ENCODE measurements around the gene NPC1. TPM values are rescaled to one million over a fixed set of nuclear protein-coding genes. Genes with fewer than 3 reads are reported as not detected.
A peak's percentile ranks its signal among the peaks of the same experiment; 100 is the strongest.

NPC1 gene
- total RNA-seq, 1 experiment from 2014 or later: 38.3 TPM

DNA sequence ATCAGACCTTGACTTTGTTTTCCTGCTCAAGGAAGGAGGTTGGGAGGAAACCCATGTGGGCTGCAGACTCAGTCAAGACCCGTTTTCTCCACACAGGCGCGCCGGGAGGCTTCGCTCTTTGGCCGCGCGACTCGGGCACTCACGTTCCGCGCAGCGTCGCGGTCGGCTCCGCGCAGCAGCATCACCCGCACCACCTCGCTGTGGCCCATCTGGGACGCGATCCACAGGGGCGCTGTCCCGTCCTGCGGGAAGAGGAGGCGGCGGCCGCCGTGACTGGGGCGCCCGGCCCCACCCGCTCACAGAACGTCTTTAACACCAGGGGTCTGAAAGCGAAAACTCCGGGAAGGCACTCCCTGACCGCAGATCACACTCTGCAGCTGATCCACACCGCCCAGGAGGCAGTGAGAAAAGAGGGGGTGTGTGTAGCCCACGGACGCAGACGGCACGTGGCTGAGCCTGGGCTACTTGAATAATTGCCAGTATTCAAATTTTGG lies 33.1 kb upstream of the NPC1 start:
- CTCF ChIA-PET: interaction anchor here (0.8 to 6.4 kb wide), 9 partner anchors 9 to 423 kb away, joined by 3 to 66 read pairs (median 4); no protein-coding TSS in a partner anchor
- peaks cover 40% of the 10 kb centered on the region for H3K27me3 Mint-ChIP-seq (ENCODE audit: low read depth)
- POLR2A ChIA-PET: interaction anchor here (0.5 kb wide), 1 partner anchor 273 kb away, joined by 3 read pairs; no protein-coding TSS in a partner anchor
- peaks cover 11% of the 10 kb centered on the region for H3K4me1 Mint-ChIP-seq
- peak overlapping the region; percentile 72 for H3K4me3 Mint-ChIP-seq
- no peaks in the 10 kb centered on the region for H3K36me3 Mint-ChIP-seq
- no peaks in the 10 kb centered on the region for H3K9me3 Mint-ChIP-seq
- DNase-seq (ENCODE audit: low spot score): peak; percentile 49
- no peak overlapping the region for H3K27ac Mint-ChIP-seq
- ATAC-seq: peak; percentile 54
- no peak for TF ChIP-seq SP1 (CRISPR knock-in tag; conservative IDR thresholded peaks at IDR 0.05)
- TF ChIP-seq, protein P1, sequence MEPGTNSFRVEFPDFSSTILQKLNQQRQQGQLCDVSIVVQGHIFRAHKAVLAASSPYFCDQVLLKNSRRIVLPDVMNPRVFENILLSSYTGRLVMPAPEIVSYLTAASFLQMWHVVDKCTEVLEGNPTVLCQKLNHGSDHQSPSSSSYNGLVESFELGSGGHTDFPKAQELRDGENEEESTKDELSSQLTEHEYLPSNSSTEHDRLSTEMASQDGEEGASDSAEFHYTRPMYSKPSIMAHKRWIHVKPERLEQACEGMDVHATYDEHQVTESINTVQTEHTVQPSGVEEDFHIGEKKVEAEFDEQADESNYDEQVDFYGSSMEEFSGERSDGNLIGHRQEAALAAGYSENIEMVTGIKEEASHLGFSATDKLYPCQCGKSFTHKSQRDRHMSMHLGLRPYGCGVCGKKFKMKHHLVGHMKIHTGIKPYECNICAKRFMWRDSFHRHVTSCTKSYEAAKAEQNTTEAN (CRISPR knock-in tag; IDR thresholded peaks at IDR 0.05): 0 out of 2 replicates have a peak, but pooled peaks have one; percentile 41
- TF ChIP-seq, protein P2, sequence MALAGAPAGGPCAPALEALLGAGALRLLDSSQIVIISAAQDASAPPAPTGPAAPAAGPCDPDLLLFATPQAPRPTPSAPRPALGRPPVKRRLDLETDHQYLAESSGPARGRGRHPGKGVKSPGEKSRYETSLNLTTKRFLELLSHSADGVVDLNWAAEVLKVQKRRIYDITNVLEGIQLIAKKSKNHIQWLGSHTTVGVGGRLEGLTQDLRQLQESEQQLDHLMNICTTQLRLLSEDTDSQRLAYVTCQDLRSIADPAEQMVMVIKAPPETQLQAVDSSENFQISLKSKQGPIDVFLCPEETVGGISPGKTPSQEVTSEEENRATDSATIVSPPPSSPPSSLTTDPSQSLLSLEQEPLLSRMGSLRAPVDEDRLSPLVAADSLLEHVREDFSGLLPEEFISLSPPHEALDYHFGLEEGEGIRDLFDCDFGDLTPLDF (CRISPR knock-in tag; IDR thresholded peaks at IDR 0.05): no peak
- TF ChIP-seq TEAD1 (CRISPR knock-in tag; IDR thresholded peaks at IDR 0.05): 0 out of 2 replicates have a peak, but pooled peaks have one; percentile 25
- TF ChIP-seq ZNF423 (CRISPR knock-in tag; IDR thresholded peaks at IDR 0.05): no peak
- TF ChIP-seq E2F4 (CRISPR knock-in tag; IDR thresholded peaks at IDR 0.05; ENCODE audit: borderline replicate concordance, low read depth): 0 out of 2 replicates have a peak, but pooled peaks have one; percentile 26
- TF ChIP-seq ZNF219 (CRISPR knock-in tag; IDR thresholded peaks at IDR 0.05; ENCODE audit: borderline replicate concordance): 0 out of 2 replicates have a peak, but pooled peaks have one; percentile 34
- no peak for TF ChIP-seq ARID4B (CRISPR knock-in tag; IDR thresholded peaks at IDR 0.05; ENCODE audit: borderline replicate concordance)
- no peak for TF ChIP-seq ZNF121 (CRISPR knock-in tag; IDR thresholded peaks at IDR 0.05)
- TF ChIP-seq, protein P3, sequence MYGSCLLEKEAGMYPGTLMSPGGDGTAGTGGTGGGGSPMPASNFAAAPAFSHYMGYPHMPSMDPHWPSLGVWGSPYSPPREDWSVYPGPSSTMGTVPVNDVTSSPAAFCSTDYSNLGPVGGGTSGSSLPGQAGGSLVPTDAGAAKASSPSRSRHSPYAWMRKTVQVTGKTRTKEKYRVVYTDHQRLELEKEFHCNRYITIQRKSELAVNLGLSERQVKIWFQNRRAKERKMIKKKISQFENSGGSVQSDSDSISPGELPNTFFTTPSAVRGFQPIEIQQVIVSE (CRISPR knock-in tag; IDR thresholded peaks at IDR 0.05; ENCODE audit: borderline replicate concordance): no peak
- TF ChIP-seq ZNF138 (CRISPR knock-in tag; conservative IDR thresholded peaks at IDR 0.05): no peak
- TF ChIP-seq HMGXB4 (CRISPR knock-in tag; IDR thresholded peaks at IDR 0.05): 0 out of 2 replicates have a peak, but pooled peaks have one; percentile 45
- no peak for TF ChIP-seq FOXJ3 (CRISPR knock-in tag; IDR thresholded peaks at IDR 0.05; ENCODE audit: borderline replicate concordance)
- TF ChIP-seq NFATC4 (CRISPR knock-in tag; IDR thresholded peaks at IDR 0.05): no peak
- no peak for TF ChIP-seq PREB (CRISPR knock-in tag; IDR thresholded peaks at IDR 0.05; ENCODE audit: borderline replicate concordance)
- TF ChIP-seq USF2 (CRISPR knock-in tag; IDR thresholded peaks at IDR 0.05): no peak
- TF ChIP-seq NR3C1 (CRISPR knock-in tag; conservative IDR thresholded peaks at IDR 0.05; ENCODE audit: low read depth): no peak
- peak; percentile 39; the same call in 1 of the 2 replicates for TF ChIP-seq ERG (CRISPR knock-in tag; IDR thresholded peaks at IDR 0.05)
- TF ChIP-seq SMAD3 (CRISPR knock-in tag; IDR thresholded peaks at IDR 0.05; ENCODE audit: borderline replicate concordance): no peak; the same call in 1 of the 2 replicates
- no peak for TF ChIP-seq MXD4 (CRISPR knock-in tag; IDR thresholded peaks at IDR 0.05; ENCODE audit: borderline replicate concordance)
